HepG2 (cell line): ENCODE measurements around the gene TIGAR. TPM values are rescaled to one million over a fixed set of nuclear protein-coding genes. Genes with fewer than 3 reads are reported as not detected.

ENCODE experiments used
- ESRRA ChIP-seq: sonication (generic); formaldehyde crosslinking; IDR thresholded peaks from 2 replicates; pipeline ENCODE4 v1.5.1; 2020; ENCODE audit warnings: mild to moderate bottlenecking, low read depth, missing genetic modification reagents
- HNRNPK ChIP-seq: fragments of 200-400 bp; formaldehyde crosslinking; IDR thresholded peaks from 2 replicates; pipeline ENCODE4 v1.6.1; 2018; ENCODE audit warnings: low read length, low read depth, moderate library complexity, mild to moderate bottlenecking; ENCODE audit not compliant: poor library complexity, severe bottlenecking
- MED1 ChIP-seq: sonication (generic); formaldehyde crosslinking; IDR thresholded peaks from 2 replicates; pipeline ENCODE4 v1.4.0; 2020; ENCODE audit warnings: missing genetic modification reagents
- NFIC ChIP-seq: IDR thresholded peaks from 2 replicates; pipeline ENCODE4 v1.6.1; 2012; ENCODE audit warnings: mild to moderate bottlenecking, low read length, inconsistent platforms
- NR2F2 ChIP-seq: IDR thresholded peaks from 2 replicates; pipeline ENCODE4 v1.6.1; 2012; ENCODE audit warnings: low read depth, inconsistent platforms, borderline replicate concordance
- POGZ ChIP-seq: sonication (generic); formaldehyde crosslinking; IDR thresholded peaks from 2 replicates; pipeline ENCODE4 v1.4.0; 2020; ENCODE audit warnings: mild to moderate bottlenecking, missing genetic modification reagents
- SP2 ChIP-seq: sonication (generic); formaldehyde crosslinking; IDR thresholded peaks from 2 replicates; pipeline ENCODE4 v1.5.1; 2020; ENCODE audit warnings: mild to moderate bottlenecking, missing genetic modification reagents
- YEATS4 ChIP-seq: sonication (generic); formaldehyde crosslinking; IDR thresholded peaks from 2 replicates; pipeline ENCODE4 v1.4.0; 2020; ENCODE audit warnings: missing genetic modification reagents, borderline replicate concordance
- ZBTB33 ChIP-seq: sonication (generic); formaldehyde crosslinking; IDR thresholded peaks from 2 replicates; pipeline ENCODE4 v1.4.0; 2020; ENCODE audit warnings: missing genetic modification reagents
- ZBTB38 ChIP-seq: sonication (generic); formaldehyde crosslinking; IDR thresholded peaks from 2 replicates; pipeline ENCODE4 v1.5.1; 2020; ENCODE audit warnings: mild to moderate bottlenecking, missing genetic modification reagents
- ZBTB49 ChIP-seq: sonication (generic); formaldehyde crosslinking; IDR thresholded peaks from 2 replicates; pipeline ENCODE4 v1.4.0; 2020; ENCODE audit warnings: missing genetic modification reagents, borderline replicate concordance
- ZNF143 ChIP-seq: sonication (generic); formaldehyde crosslinking; IDR thresholded peaks from 2 replicates; pipeline ENCODE4 v1.4.0; 2020; ENCODE audit warnings: missing genetic modification reagents
- ZNF343 ChIP-seq: sonication (generic); formaldehyde crosslinking; IDR thresholded peaks from 2 replicates; pipeline ENCODE4 v1.4.0; 2020; ENCODE audit warnings: mild to moderate bottlenecking, missing genetic modification reagents
- ZNF446 ChIP-seq: sonication (generic); formaldehyde crosslinking; IDR thresholded peaks from 2 replicates; pipeline ENCODE4 v1.5.0; 2020; ENCODE audit warnings: mild to moderate bottlenecking, missing genetic modification reagents
- ZNF687 ChIP-seq: sonication (generic); formaldehyde crosslinking; IDR thresholded peaks from 2 replicates; pipeline ENCODE4 v1.5.1; 2020; ENCODE audit warnings: mild to moderate bottlenecking, missing genetic modification reagents, moderate library complexity
- ZNF790 ChIP-seq: sonication (generic); formaldehyde crosslinking; IDR thresholded peaks from 2 replicates; pipeline ENCODE4 v1.8.0; 2022; ENCODE audit warnings: missing genetic modification reagents, mild to moderate bottlenecking, borderline replicate concordance
- polyA plus RNA-seq, 8 experiments: library from polyadenylated mRNA; depleted of rRNA in 3 of 8; stranded (reverse) in 7 of 8; unstranded in 1 of 8; fragments of >200 nt; fragmentation: Illumina TruSeq in 4 of 8; extraction: Trizol in 4 of 8; gene quantifications; 2 replicates each; pipeline versions ENCODE4 v1.2.1 to v1.2.3, GENCODE V29; 2011 to 2016; ENCODE audit warnings: low read depth in 4 of 8, missing spikeins in 1 of 8, mixed read lengths in 1 of 8; ENCODE audit not compliant: insufficient read depth in 1 of 8
- total RNA-seq, 5 experiments: library from RNA; depleted of rRNA; stranded (reverse); fragments of >200 nt; fragmentation: Illumina TruSeq; extraction: Trizol; gene quantifications; 2 replicates each; pipeline ENCODE4 v1.2.3, GENCODE V29; 2016; ENCODE audit warnings: low read depth in 1 of 5
- TF ChIP-seq, protein P1 (sequence below): sonication (generic); formaldehyde crosslinking; IDR thresholded peaks from 2 replicates; pipeline ENCODE4 v1.4.0; 2020; ENCODE audit warnings: missing genetic modification reagents

TIGAR gene
- total and polyA plus RNA-seq, 2 of the 13 experiments (the other 11 are each of a cell fraction or from before 2014, with no cell fraction given): 2.6 to 21.8 TPM

DNA sequence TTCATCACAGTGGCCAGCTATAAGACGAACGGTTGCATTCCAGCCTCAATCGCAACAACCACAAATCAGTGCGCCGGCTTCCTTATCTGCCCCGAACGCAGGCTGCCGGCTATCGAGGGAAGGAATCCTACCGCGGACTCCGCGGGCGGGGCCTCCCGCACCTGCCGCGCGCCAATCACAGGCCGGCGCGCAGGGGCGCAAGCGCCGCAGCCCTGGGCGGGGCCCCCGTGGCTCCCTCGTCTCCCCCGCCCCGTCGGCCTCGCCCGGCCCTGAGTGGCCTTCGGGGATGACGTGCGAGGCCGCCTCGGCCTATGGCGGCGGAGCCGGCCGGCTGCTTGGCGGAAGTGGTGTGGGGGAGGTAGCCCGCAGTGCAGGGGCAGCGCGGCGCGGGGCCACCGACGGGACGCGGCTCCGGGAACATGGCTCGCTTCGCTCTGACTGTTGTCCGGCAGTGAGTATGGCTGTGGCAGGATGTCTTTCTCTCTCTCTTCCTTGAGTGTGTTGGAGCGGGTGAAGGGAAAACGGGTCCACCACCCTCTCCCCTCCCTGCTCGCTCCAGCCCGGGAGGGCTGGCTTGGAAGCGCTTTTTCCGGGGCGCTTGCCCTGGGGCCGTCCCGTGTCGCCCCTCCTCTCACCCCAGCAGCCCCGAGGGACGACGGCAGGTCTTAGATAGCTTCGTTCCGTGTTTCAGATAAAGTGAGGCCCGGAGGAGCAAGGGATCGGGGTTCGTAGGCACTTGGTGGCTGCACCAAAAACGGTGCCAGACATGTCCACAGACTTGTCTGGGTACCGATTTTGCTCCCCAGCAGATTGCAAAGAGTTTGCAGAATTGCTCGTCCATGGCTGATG lies at the start of gene TIGAR (continued):
- TF ChIP-seq ZBTB49 (no peak), ZBTB33 (CRISPR knock-in tag) (no peak), ZNF790 (CRISPR knock-in tag) (0 out of 2 replicates have a peak, but pooled peaks have one; percentile 34), ZNF143 (CRISPR knock-in tag) (0 out of 2 replicates have a peak, but pooled peaks have one; percentile 38), SP2 (CRISPR knock-in tag) (peak; percentile 81), ZBTB38 (CRISPR knock-in tag) (peak; percentile 38; the same call in 1 of the 2 replicates), MED1 (peak; percentile 45), ESRRA (no peak), NFIC (0 out of 2 replicates have a peak, but pooled peaks have one; percentile 10), ZNF687 (CRISPR knock-in tag) (peak; percentile 83), NR2F2 (peak; percentile 47; the same call in 1 of the 2 replicates), ZNF446 (CRISPR knock-in tag) (0 out of 2 replicates have a peak, but pooled peaks have one; percentile 58), POGZ (peak; percentile 64), ZNF343 (CRISPR knock-in tag) (0 out of 2 replicates have a peak, but pooled peaks have one; percentile 18), YEATS4 (CRISPR knock-in tag) (peak; percentile 81), HNRNPK (no peak)
- TF ChIP-seq, protein P1, sequence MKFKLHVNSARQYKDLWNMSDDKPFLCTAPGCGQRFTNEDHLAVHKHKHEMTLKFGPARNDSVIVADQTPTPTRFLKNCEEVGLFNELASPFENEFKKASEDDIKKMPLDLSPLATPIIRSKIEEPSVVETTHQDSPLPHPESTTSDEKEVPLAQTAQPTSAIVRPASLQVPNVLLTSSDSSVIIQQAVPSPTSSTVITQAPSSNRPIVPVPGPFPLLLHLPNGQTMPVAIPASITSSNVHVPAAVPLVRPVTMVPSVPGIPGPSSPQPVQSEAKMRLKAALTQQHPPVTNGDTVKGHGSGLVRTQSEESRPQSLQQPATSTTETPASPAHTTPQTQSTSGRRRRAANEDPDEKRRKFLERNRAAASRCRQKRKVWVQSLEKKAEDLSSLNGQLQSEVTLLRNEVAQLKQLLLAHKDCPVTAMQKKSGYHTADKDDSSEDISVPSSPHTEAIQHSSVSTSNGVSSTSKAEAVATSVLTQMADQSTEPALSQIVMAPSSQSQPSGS (CRISPR knock-in tag): no peak
